22Rv1 (cell line): ENCODE results near the gene ZNF680.
"Not testable (repeated sequence)": the region's sequence is repeated elsewhere in the genome, so short reads cannot be mapped to it uniquely, and the experiment has no call there.

ENCODE experiments used
- ZFX ChIP-seq: fragments of 450-650 bp; IDR thresholded peaks from 2 replicates; pipeline ENCODE4 v1.6.1; 2017; ENCODE audit warnings: antibody characterized with exemption, borderline replicate concordance
- TF ChIP-seq, protein P1 (sequence below): fragments of 450-650 bp; IDR thresholded peaks from 2 replicates; pipeline ENCODE4 v1.5.1; 2017; ENCODE audit warnings: mild to moderate bottlenecking

DNA sequence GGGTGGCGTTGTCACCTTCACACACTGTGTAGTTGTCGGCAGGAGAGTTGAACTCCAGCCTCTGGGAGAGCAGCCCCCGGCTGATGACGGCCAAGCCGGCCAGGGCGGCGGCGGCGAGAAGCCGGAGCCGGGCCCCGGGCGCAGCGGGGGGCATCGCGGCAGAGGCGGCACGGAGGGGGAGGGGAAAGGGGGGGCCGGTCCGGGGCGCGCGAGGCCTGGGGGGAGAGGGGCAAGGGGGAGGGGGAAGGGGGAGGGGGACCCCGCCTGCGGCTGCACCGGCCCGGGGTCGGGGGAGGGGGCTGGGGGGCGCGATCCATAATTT lies 7.4 kb upstream of the ZNF680 start:
- TF ChIP-seq, protein P1, sequence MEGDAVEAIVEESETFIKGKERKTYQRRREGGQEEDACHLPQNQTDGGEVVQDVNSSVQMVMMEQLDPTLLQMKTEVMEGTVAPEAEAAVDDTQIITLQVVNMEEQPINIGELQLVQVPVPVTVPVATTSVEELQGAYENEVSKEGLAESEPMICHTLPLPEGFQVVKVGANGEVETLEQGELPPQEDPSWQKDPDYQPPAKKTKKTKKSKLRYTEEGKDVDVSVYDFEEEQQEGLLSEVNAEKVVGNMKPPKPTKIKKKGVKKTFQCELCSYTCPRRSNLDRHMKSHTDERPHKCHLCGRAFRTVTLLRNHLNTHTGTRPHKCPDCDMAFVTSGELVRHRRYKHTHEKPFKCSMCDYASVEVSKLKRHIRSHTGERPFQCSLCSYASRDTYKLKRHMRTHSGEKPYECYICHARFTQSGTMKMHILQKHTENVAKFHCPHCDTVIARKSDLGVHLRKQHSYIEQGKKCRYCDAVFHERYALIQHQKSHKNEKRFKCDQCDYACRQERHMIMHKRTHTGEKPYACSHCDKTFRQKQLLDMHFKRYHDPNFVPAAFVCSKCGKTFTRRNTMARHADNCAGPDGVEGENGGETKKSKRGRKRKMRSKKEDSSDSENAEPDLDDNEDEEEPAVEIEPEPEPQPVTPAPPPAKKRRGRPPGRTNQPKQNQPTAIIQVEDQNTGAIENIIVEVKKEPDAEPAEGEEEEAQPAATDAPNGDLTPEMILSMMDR: not testable (repeated sequence)
- TF ChIP-seq ZFX: not testable (repeated sequence)
